Breast epithelium (tissue), 4 donors: ENCODE results near the gene NAPSA. TPM values are rescaled to one million over a fixed set of nuclear protein-coding genes. Genes with fewer than 3 reads are reported as not detected.

Experiments
- DNase-seq, 2 donors: peaks; one replicate each; pipeline ENCODE4 v3.0.0-alpha.2; 2019; ENCODE audit warnings: low spot score in 2 of 2
- H3K27ac ChIP-seq, 2 donors: fragments of 200-600 bp; sonication (generic) in 1 of 2; one replicate each; pipeline ENCODE4 v1.5.1; 2016 to 2019; ENCODE audit warnings: mild to moderate bottlenecking in 1 of 2
- H3K27me3 ChIP-seq, 2 donors: fragments of 200-600 bp; sonication (generic) in 1 of 2; one replicate each; pipeline versions ENCODE4 v1.5.1 to v1.6.0; 2017 to 2019; ENCODE audit warnings: control low read depth in 1 of 2, mild to moderate bottlenecking in 1 of 2
- H3K36me3 ChIP-seq: fragments of 200-600 bp; one replicate; pipeline ENCODE4 v1.5.1; 2019
- H3K4me1 ChIP-seq, 2 donors: fragments of 200-600 bp; sonication (generic); one replicate each; pipeline ENCODE4 v1.5.1; 2016 to 2019; ENCODE audit warnings: control low read depth in 1 of 2
- H3K4me3 ChIP-seq, 3 donors: fragments of 200-600 bp; sonication (generic); 1 replicate in 2 of 3; 2 replicates in 1 of 3; pipeline ENCODE4 v1.5.1; 2016 to 2019; ENCODE audit warnings: mild to moderate bottlenecking in 3 of 3, moderate library complexity in 2 of 3
- H3K9me3 ChIP-seq, 2 donors: fragments of 200-600 bp; sonication (generic) in 1 of 2; one replicate each; pipeline ENCODE4 v1.5.1; 2016 to 2019; ENCODE audit warnings: control low read depth in 1 of 2
- CTCF ChIP-seq, 3 donors: fragments of 450-650 bp; IDR thresholded peaks; one replicate each; pipeline ENCODE4 v1.5.1; 2016 to 2017; ENCODE audit warnings: antibody characterized with exemption in 3 of 3, mild to moderate bottlenecking in 3 of 3, moderate library complexity in 3 of 3
- POLR2A ChIP-seq: fragments of 450-650 bp; IDR thresholded peaks from one replicate; pipeline ENCODE4 v1.6.1; 2016; ENCODE audit warnings: antibody characterized with exemption, mild to moderate bottlenecking, moderate library complexity
- POLR2AphosphoS5 ChIP-seq, 3 donors: sonication (generic); formaldehyde crosslinking; IDR thresholded peaks; one replicate each; pipeline ENCODE4 v1.6.1; 2017; ENCODE audit warnings: antibody characterized with exemption in 3 of 3
- intact Hi-C: fragments of 100-400 bp; cut with DNase I; formaldehyde crosslinking; loops from one replicate; pipeline ENCODE4 v1.15.1; 2023; ENCODE audit warnings: low total_unique reads
- total RNA-seq, 3 donors: library from RNA; depleted of rRNA; stranded (reverse); fragments of >200 nt; gene quantifications; one replicate each; pipeline ENCODE4 v1.1.0, GENCODE V29; 2016

The NAPSA gene
- total RNA-seq, 3 donors from 2014 or later: 0.80 to 1.8 (median 1.6) TPM

- H3K4me1 ChIP-seq: no peaks in the 10 kb centered on the region
- no peaks in the 10 kb centered on the region for H3K27me3 ChIP-seq
- no peak for DNase-seq
- TF ChIP-seq POLR2A (no peak), CTCF (IDR thresholded peaks at IDR 0.05) (no peak), POLR2AphosphoS5 (IDR thresholded peaks at IDR 0.05) (no peak)
- H3K9me3 ChIP-seq: no peaks in the 10 kb centered on the region
- no peaks in the 10 kb centered on the region for H3K36me3 ChIP-seq
- H3K4me3 ChIP-seq: no peak overlapping the region
- intact Hi-C loops: no loop called here
- H3K27ac ChIP-seq: no peak overlapping the region
These were observed 2.6 kb downstream of the NAPSA start for GRCh38 chr19:50362656-50363424.

- Histone ChIP-seq H3K36me3 (no peaks in the 10 kb centered on the region), H3K27me3 (no peaks in the 10 kb centered on the region), H3K4me3 (no peak overlapping the region), H3K4me1 (no peaks in the 10 kb centered on the region), H3K9me3 (no peaks in the 10 kb centered on the region), H3K27ac (no peak overlapping the region)
- no peak for DNase-seq
- intact Hi-C loops: no loop called here
- no peak for TF ChIP-seq POLR2A
These were observed 3.4 kb downstream of the NAPSA start for GRCh38 chr19:50362030-50362412.

GRCh38 chr19:50361290-50362029 is 4.0 kb downstream of the NAPSA start:
- DNase-seq: no peak
- H3K27me3 ChIP-seq: no peaks in the 10 kb centered on the region
- H3K4me3 ChIP-seq: no peak overlapping the region
- TF ChIP-seq POLR2AphosphoS5 (IDR thresholded peaks at IDR 0.05) (no peak), CTCF (IDR thresholded peaks at IDR 0.05) (no peak), POLR2A (no peak)
- H3K36me3 ChIP-seq: no peaks in the 10 kb centered on the region
- H3K4me1 ChIP-seq: no peaks in the 10 kb centered on the region
- H3K27ac ChIP-seq: no peak overlapping the region
- intact Hi-C loops: no loop called here
- H3K9me3 ChIP-seq: no peaks in the 10 kb centered on the region

- Histone ChIP-seq H3K9me3 (no peaks in the 10 kb centered on the region), H3K27ac (no peak overlapping the region), H3K4me1 (no peaks in the 10 kb centered on the region), H3K27me3 (no peaks in the 10 kb centered on the region), H3K36me3 (no peaks in the 10 kb centered on the region), H3K4me3 (no peak overlapping the region)
- TF ChIP-seq CTCF (IDR thresholded peaks at IDR 0.05) (no peak), POLR2A (no peak), POLR2AphosphoS5 (IDR thresholded peaks at IDR 0.05) (no peak)
- DNase-seq: no peak
- intact Hi-C loops: loop anchor here (10.0 kb wide), 1 partner anchor 95 kb away; no protein-coding TSS in a partner anchor
These were observed 6.1 kb downstream of the NAPSA start for GRCh38 chr19:50359328-50359818.

- peak overlapping the region; percentile 90 to 92 for H3K27ac ChIP-seq
- peak in 1 of 2 donors; percentile 54 for DNase-seq
- TF ChIP-seq POLR2A (peak; percentile 47), POLR2AphosphoS5 (IDR thresholded peaks at IDR 0.05) (peak; percentile 35 to 91 (median 43)), CTCF (IDR thresholded peaks at IDR 0.05) (no peak)
- H3K4me3 ChIP-seq: peak overlapping the region; percentile 28 to 75 (median 59)
- no peaks in the 10 kb centered on the region for H3K9me3 ChIP-seq
- no peaks in the 10 kb centered on the region for H3K36me3 ChIP-seq
- H3K4me1 ChIP-seq: no peaks in the 10 kb centered on the region
- H3K27me3 ChIP-seq: no peaks in the 10 kb centered on the region
- intact Hi-C loops: loop anchor here (10.0 kb wide), 1 partner anchor 96 kb away; no protein-coding TSS in a partner anchor
These were observed 6.7 kb downstream of the NAPSA start for GRCh38 chr19:50358483-50359327.
